ENCODE data around the gene C1QTNF12.

- no peak for TF ChIP-seq YY1 (IDR thresholded peaks at IDR 0.05; ENCODE audit: insufficient read depth, insufficient read length)
- no peak for TF ChIP-seq ZNF274 (IDR thresholded peaks at IDR 0.05; ENCODE audit: low read depth, low read length)
- no peak for TF ChIP-seq SUZ12 (IDR thresholded peaks at IDR 0.05; ENCODE audit: extremely low read depth, insufficient read depth, insufficient read length)
Observed at GRCh38 chr1:1232208-1232795, 14.2 kb downstream of the C1QTNF12 start, which contains the start of gene B3GALT6.
